Measurements from ENCODE around the gene CACNA1B. TPM values are rescaled to one million over a fixed set of nuclear protein-coding genes. Genes with fewer than 3 reads are reported as not detected.

Gene CACNA1B
- total and polyA plus RNA-seq, 4 donors: 0.01 to 0.20 (median 0.09) TPM; not detected in 1

GRCh38 chr9:138073808-138074207 is 196.2 kb downstream of the CACNA1B start:
- H3K36me3 ChIP-seq (ENCODE audit: control insufficient read depth in 4 of 4, insufficient read depth in 4 of 4, low read length in 4 of 4): no peaks in the 10 kb centered on the region
- WGBS, 2 donors: 92 to 94% methylated on average over 12 of the region's 12 CpGs
- no peak overlapping the region for H3K27ac ChIP-seq (ENCODE audit: low read depth in 1 of 2, low read length in 1 of 2)
- no peak for DNase-seq
- H3K4me1 ChIP-seq (ENCODE audit: control insufficient read depth in 5 of 5, insufficient read depth in 5 of 5, low read length in 5 of 5): no peaks in the 10 kb centered on the region
- no peak overlapping the region for H3K9ac ChIP-seq (ENCODE audit: insufficient read depth in 1 of 2, low read length in 2 of 2)
- no peak for TF ChIP-seq CTCF (IDR thresholded peaks at IDR 0.05; ENCODE audit: control extremely low read depth, extremely low read depth)
- no peaks in the 10 kb centered on the region for H3K27me3 ChIP-seq (ENCODE audit: control insufficient read depth in 3 of 3, insufficient read depth in 3 of 3, low read length in 2 of 3)
- H3K4me3 ChIP-seq: no peak overlapping the region
- H3K9me3 ChIP-seq (ENCODE audit: control insufficient read depth in 4 of 4, insufficient read depth in 3 of 4, low read length in 3 of 4): peaks cover 0 to 2% (median 0%) of the 10 kb centered on the region in 4 donors
- ATAC-seq (ENCODE audit: insufficient read depth, low FRiP score): no peak

GRCh38 chr9:138074516-138074915 is 196.9 kb downstream of the CACNA1B start:
- DNase-seq (no peak), ATAC-seq (ENCODE audit: insufficient read depth, low FRiP score) (no peak)
- Histone ChIP-seq H3K36me3 (ENCODE audit: control insufficient read depth in 4 of 4, insufficient read depth in 4 of 4, low read length in 4 of 4) (no peaks in the 10 kb centered on the region), H3K4me3 (no peak overlapping the region), H3K9me3 (ENCODE audit: control insufficient read depth in 4 of 4, insufficient read depth in 3 of 4, low read length in 3 of 4) (peaks cover 0 to 2% (median 0%) of the 10 kb centered on the region in 4 donors), H3K27ac (ENCODE audit: low read depth in 1 of 2, low read length in 1 of 2) (no peak overlapping the region), H3K4me1 (ENCODE audit: control insufficient read depth in 5 of 5, insufficient read depth in 5 of 5, low read length in 5 of 5) (no peaks in the 10 kb centered on the region), H3K27me3 (ENCODE audit: control insufficient read depth in 3 of 3, insufficient read depth in 3 of 3, low read length in 2 of 3) (no peaks in the 10 kb centered on the region), H3K9ac (ENCODE audit: insufficient read depth in 1 of 2, low read length in 2 of 2) (no peak overlapping the region)
- WGBS, 2 donors: 93 to 95% methylated on average over 18 of the region's 18 CpGs
- TF ChIP-seq CTCF (IDR thresholded peaks at IDR 0.05; ENCODE audit: control extremely low read depth, extremely low read depth): no peak

GRCh38 chr9:138075496-138075895 is 197.9 kb downstream of the CACNA1B start:
- H3K4me1 ChIP-seq (ENCODE audit: control insufficient read depth in 5 of 5, insufficient read depth in 5 of 5, low read length in 5 of 5): no peaks in the 10 kb centered on the region

More at GRCh38 chr9:138075496-138075895, 197.9 kb downstream of the CACNA1B start:
- WGBS, 2 donors: 87% methylated on average over 20 of the region's 20 CpGs
- no peak overlapping the region for H3K4me3 ChIP-seq
- H3K27ac ChIP-seq (ENCODE audit: low read depth in 1 of 2, low read length in 1 of 2): no peak overlapping the region
- no peak for TF ChIP-seq CTCF (IDR thresholded peaks at IDR 0.05; ENCODE audit: control extremely low read depth, extremely low read depth)
- H3K27me3 ChIP-seq (ENCODE audit: control insufficient read depth in 3 of 3, insufficient read depth in 3 of 3, low read length in 2 of 3): no peaks in the 10 kb centered on the region
- no peak for DNase-seq
- ATAC-seq (ENCODE audit: insufficient read depth, low FRiP score): no peak
- no peak overlapping the region for H3K9ac ChIP-seq (ENCODE audit: insufficient read depth in 1 of 2, low read length in 2 of 2)
- no peaks in the 10 kb centered on the region for H3K36me3 ChIP-seq (ENCODE audit: control insufficient read depth in 4 of 4, insufficient read depth in 4 of 4, low read length in 4 of 4)
- peaks cover 0 to 2% (median 0%) of the 10 kb centered on the region in 4 donors for H3K9me3 ChIP-seq (ENCODE audit: control insufficient read depth in 4 of 4, insufficient read depth in 3 of 4, low read length in 3 of 4)

Data from lung (tissue), 12 donors.